ENCODE results near the gene BHLHE23.

BHLHE23 gene

DNA sequence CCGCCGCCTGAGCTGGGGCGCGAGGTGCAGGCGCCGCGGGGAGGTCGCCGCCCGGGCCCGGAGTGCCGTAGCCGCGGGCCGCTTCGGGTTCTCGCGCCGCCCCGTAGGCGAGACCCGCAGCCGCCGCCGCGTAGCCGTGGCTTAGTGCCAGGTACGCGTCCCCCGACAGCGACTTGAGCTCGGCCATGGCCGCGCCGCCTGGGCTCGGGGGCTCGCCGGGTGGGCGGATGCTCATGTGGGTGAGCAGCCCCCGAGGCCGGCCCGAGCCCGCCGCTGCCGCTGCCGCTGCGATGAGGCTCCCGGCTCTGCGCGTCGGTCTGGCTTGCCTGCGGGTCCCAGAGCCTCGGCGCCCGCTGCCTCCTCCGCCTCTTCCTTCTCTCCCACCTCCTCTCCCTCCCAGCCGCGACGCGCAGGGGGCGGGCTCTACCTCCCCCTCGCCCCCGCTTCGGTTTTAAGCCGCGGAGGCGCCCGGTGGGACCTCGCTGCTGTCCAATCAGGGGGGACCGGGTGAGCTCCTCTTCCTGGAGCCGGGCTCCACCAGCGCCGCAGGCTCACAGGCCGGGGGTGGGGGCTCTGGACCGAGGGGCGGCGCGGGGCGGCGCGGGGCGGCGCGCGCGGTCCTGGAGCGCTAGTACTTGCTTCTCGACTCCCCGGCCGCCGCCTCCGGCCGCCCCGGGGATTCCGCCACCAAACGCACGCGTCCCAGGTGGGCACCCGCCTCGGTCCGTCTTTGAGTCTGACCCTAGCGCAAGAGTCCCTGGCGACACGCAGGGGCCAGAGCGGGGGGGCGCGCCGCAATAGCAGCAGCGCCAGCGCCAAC lies at the start of gene BHLHE23:
TSS of gene BHLHE23 (minus strand) at position 425 of the 820 bp plus-strand sequence. CDS start at position 235, 190 bp downstream.
- no peak for DNase-seq (ENCODE audit: low read depth)

DNA sequence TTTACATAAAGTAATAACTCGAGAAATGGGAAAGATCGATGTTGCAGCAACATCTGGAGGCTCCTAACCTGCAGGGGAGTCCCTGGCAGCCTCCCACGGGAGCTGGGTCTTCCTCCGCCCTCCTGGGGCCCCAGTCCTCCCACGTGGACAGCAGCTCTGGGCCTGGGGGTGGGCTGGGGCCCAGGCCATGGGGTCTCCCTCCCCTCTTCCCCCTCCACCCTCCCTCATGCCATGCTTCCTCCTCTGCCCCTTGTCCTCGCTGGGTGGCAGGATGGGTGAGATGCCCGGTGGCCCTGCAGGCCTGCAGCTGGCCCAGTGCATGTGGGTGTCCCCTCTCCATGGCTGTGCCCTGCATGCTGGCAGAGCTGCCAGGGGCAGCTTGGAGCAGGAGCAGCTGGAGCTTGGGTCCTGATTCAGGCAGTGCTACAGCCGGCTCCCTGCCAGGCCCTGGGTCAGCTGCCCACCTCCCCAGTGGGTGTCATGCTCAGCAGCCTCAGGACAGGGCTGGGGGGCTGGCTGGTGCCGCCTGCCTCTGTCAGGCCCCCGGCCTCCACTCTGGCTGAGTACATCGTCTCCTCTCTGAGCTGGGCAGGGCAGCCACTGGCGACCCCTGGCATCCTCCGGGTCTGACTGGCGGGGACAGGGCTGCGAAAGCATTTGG lies 48.9 kb upstream of the BHLHE23 start:
- no peak for DNase-seq (ENCODE audit: low read depth)

GRCh38 chr20:63054681-63055240 lies 48.0 kb upstream of the BHLHE23 start:
- DNase-seq (ENCODE audit: low read depth) = no peak

- DNase-seq (ENCODE audit: low read depth) = no peak
Measured at GRCh38 chr20:63054103-63054474, 47.3 kb upstream of the BHLHE23 start.

DNA sequence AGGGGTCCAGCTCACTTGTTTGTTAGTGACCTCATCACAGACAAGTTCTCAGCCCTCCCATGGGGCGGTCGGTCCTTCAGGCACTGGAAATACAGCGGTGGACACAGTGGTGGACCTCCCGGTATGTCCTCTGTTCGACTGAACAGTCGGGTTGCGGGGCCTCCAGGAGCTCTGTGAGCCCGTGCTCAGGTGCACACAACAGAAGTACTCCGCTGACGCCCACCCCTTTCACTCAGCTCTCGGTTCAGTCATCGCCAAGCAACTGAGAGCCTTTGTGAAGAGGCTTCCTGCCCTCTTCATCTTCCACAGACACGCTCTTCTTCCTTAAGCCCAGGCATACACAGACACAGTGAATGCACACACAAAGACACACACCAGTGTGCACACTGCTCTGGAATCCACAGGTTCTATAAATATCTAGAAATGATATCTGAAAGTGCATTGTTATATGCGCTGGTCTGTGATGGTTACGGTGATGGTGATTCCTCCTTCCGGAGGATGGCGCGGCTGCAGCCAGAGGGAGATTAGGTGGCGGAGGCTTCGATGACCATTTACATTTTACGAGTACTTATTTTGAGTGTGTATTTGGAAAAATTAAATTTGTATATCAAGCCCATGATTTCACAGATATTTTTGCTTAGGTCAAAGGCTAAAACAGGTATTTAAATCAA lies 46.8 kb upstream of the BHLHE23 start:
- DNase-seq (ENCODE audit: low read depth) = no peak

GRCh38 chr20:63052571-63053431 lies 46.0 kb upstream of the BHLHE23 start:
- DNase-seq (ENCODE audit: low read depth) = no peak

GRCh38 chr20:63051911-63052310 lies 45.1 kb upstream of the BHLHE23 start:
- no peak for DNase-seq (ENCODE audit: low read depth)

DNA sequence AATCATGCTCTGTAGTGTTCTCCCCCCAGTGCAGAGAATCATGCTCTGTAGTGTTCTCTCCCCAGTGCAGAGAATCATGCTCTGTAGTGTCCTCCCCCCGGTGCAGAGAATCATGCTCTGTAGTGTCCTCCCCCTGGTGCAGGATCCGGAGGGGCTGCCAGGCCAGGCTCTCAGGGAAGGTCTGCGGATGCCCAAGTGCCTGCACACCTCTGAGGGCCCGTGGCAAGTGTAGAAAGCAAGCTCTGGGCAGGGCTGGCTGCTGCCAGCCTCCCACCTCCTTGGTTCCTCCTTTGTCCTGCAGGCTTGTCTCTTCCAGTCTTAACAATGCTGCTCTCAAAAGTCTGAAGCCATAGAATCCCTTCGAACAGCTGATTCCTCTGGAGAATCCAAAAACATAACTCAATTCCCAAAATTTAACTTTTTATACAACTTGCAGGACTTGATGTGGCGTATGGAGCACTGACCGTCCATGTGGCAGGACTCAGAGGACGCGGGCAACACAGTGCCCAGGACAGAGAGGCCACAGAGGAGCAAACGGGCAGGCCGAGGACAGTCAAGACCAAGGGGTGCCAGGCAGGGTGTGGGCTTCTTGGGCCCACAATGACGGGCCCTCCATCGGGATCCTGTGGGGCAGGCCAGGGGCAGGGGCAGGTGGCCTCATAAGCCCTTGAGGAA lies 44.6 kb upstream of the BHLHE23 start:
- DNase-seq (ENCODE audit: low read depth) = no peak

GRCh38 chr20:63050406-63050805 lies 43.6 kb upstream of the BHLHE23 start:
- DNase-seq (ENCODE audit: low read depth) = no peak

DNA sequence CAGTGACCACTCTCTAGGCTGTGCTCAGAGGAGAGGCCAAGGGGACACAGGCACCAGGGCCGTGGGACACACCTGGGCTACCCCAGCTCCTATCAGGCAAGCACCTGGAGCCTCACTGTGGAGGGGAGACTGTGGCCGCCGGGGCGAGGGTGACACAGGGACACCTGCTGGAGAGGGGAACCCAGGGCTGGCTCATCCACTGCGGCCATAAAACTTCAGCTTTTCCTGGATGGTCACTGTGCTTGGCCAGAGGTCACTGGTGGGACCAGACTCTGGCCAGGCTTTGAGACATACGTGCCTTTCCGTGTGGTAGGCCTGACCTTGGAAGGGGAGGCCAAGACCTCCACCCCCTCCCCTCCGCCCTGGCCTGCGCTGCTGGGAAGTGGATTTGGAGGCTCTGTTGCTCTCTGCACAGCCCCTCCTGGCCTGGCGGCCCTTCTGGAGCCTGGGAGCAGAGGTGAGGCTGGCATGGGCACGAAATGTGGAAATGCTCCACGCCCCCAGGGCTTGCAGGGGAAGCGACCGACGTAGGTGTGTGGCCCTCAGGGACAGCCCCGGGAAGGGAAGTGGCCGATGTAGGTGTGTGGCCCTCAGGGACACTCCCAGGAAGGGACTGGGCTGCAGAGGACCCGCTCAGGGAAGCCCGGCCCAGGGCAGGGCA lies 42.9 kb upstream of the BHLHE23 start:
- no peak for DNase-seq (ENCODE audit: low read depth)

GRCh38 chr20:63049191-63049518 lies 42.4 kb upstream of the BHLHE23 start:
- no peak for DNase-seq (ENCODE audit: low read depth)

GRCh38 chr20:63048516-63049190 lies 41.9 kb upstream of the BHLHE23 start:
- DNase-seq (ENCODE audit: low read depth) = no peak

- DNase-seq (ENCODE audit: low read depth) = no peak
Measured at GRCh38 chr20:63047946-63048345, 41.2 kb upstream of the BHLHE23 start.

- DNase-seq (ENCODE audit: low read depth) = no peak
Measured at GRCh38 chr20:63047267-63047666, 40.5 kb upstream of the BHLHE23 start.

DNA sequence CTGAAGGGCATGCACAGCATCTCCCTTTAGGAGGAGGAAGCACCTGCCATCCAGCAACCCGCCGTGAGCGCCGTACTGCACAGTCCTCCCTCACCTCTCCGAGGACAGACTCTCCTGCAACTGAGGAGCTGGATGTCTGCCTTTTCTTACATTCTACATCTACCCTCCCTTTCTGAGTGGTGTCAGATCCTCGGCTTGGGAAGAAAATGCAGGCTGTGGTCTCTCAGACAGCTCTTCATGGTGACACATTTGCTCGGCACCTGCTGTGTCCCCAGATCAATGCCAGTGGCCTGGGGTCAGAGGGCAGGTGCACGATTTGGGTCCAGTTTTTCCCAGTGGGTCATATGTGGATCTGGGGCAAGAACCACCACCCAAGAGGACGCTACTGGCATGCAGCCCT lies 40.1 kb upstream of the BHLHE23 start:
- no peak for DNase-seq (ENCODE audit: low read depth)

GRCh38 chr20:63045991-63046390 lies 39.2 kb upstream of the BHLHE23 start:
- DNase-seq (ENCODE audit: low read depth) = no peak

DNA sequence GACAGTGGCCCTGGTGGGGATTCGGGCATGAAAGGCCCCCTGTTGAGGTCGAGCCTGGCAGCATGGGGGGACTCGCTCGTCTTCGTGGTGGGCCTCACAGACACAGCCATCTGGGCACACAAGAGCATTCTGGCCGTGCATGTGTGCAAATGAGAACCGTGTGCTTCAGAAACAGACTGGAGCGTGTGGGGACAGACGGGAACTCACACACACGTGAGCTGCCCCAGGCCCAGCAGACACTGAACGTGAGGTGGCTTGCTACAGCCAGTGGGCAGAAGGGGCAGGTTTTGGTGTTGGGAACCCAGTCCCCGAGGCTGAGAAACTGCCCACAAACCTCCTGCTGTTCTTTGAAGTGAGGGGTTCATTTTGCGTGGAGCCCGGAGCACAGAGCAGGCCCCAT lies 38.6 kb upstream of the BHLHE23 start:
- no peak for DNase-seq (ENCODE audit: low read depth)

DNA sequence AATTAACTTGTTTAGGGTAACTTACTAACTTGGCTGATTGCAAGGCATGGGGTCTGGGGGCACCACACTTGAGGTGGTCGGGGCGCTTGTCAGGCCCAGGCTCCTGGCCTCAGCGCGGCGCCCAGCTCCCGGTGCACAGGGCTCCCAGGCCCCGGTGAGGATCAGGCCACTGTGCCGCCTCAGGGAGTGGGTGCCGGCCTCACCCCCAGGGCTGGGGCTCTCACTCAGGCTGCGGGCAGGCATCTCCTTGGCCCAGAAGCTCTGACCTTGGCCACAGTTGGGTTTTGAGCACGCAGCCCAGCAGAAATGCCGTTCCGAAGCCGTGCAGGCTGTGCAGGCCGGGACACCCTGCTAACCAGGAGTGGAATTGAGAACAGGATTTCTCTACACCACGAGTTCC lies 37.8 kb upstream of the BHLHE23 start:
- no peak for DNase-seq (ENCODE audit: low read depth)

- DNase-seq (ENCODE audit: low read depth) = no peak
Measured at GRCh38 chr20:63044204-63044600, 37.4 kb upstream of the BHLHE23 start.

Measured in activated T-helper 1 cell treated with Interleukin-2 at 50 U/mL for 16 hours (primary cell).